GM18858 (cell line): ENCODE results near the gene ATP5F1A.
"Not testable (repeated sequence)": the region's sequence is repeated elsewhere in the genome, so short reads cannot be mapped to it uniquely, and the experiment has no call there.

Experiments
- ATAC-seq: cut with Tn5 transposase; IDR thresholded peaks from one replicate; pipeline ENCODE4 v1.9.1; 2021; ENCODE audit not compliant: unreplicated experiment

The ATP5F1A gene

GRCh38 chr18:46048641-46049040 lies 49.5 kb downstream of the ATP5F1A start:
- no peak for ATAC-seq

GRCh38 chr18:46047369-46047768 lies 50.7 kb downstream of the ATP5F1A start:
- not testable (repeated sequence) for ATAC-seq

GRCh38 chr18:46046688-46047087 lies 51.4 kb downstream of the ATP5F1A start:
- no peak for ATAC-seq

- no peak for ATAC-seq
Observed at GRCh38 chr18:46046126-46046525, 52.0 kb downstream of the ATP5F1A start.

GRCh38 chr18:46042571-46043123 lies 55.4 kb downstream of the ATP5F1A start:
- ATAC-seq = no peak

GRCh38 chr18:46040747-46041104 lies 57.4 kb downstream of the ATP5F1A start:
- no peak for ATAC-seq

GRCh38 chr18:46040033-46040746 lies 57.9 kb downstream of the ATP5F1A start:
- no peak for ATAC-seq

- no peak for ATAC-seq
Observed at GRCh38 chr18:46037512-46038305, 60.4 kb downstream of the ATP5F1A start.

GRCh38 chr18:46035696-46036680 lies 62.1 kb downstream of the ATP5F1A start:
- ATAC-seq = no peak

- ATAC-seq = no peak
Observed at GRCh38 chr18:46034230-46034629, 63.9 kb downstream of the ATP5F1A start.

GRCh38 chr18:46031741-46032140 lies 66.4 kb downstream of the ATP5F1A start:
- no peak for ATAC-seq
